ENCODE data around the gene BRICD5. TPM values are rescaled to one million over a fixed set of nuclear protein-coding genes. Genes with fewer than 3 reads are reported as not detected.
"Not testable (repeated sequence)": the region's sequence is repeated elsewhere in the genome, so short reads cannot be mapped to it uniquely, and the experiment has no call there.

The BRICD5 gene
- total RNA-seq, 1 donor from 2014 or later: 7.8 TPM

DNA sequence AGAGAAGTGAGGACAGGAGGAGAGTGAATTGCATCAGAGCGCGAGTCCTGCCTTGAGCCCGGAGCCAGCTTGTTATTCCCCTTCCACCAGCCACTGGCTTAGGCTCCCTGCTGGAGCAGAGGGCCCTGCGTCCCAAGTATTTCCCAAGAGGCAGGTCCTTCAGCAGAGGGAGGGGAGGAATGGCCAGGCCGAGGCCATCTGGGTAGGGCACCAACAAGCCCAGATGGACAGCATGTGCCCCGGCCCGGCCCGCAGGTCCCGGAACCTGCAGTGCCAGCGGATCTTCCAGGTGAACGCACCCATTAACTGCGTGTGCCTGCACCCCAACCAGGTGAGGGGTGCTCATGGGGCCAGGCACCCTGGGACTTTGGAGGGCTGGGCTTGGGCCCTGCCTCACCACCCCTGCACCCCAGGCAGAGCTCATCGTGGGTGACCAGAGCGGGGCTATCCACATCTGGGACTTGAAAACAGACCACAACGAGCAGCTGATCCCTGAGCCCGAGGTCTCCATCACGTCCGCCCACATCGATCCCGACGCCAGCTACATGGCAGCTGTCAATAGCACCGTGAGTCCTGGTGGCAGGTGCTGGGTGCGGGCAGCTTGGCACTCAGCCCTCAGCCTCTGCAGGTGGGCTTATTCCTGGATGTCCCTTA, 3.8 kb downstream of the BRICD5 start:
- no peak for ATAC-seq
- peaks cover 25% of the 10 kb centered on the region for H3K4me1 ChIP-seq
- H3K36me3 ChIP-seq: peaks cover 34% of the 10 kb centered on the region
- no peaks in the 10 kb centered on the region for H3K27me3 ChIP-seq (ENCODE audit: low read depth)
- no peak overlapping the region for H3K4me3 ChIP-seq
- TF ChIP-seq, protein P1, sequence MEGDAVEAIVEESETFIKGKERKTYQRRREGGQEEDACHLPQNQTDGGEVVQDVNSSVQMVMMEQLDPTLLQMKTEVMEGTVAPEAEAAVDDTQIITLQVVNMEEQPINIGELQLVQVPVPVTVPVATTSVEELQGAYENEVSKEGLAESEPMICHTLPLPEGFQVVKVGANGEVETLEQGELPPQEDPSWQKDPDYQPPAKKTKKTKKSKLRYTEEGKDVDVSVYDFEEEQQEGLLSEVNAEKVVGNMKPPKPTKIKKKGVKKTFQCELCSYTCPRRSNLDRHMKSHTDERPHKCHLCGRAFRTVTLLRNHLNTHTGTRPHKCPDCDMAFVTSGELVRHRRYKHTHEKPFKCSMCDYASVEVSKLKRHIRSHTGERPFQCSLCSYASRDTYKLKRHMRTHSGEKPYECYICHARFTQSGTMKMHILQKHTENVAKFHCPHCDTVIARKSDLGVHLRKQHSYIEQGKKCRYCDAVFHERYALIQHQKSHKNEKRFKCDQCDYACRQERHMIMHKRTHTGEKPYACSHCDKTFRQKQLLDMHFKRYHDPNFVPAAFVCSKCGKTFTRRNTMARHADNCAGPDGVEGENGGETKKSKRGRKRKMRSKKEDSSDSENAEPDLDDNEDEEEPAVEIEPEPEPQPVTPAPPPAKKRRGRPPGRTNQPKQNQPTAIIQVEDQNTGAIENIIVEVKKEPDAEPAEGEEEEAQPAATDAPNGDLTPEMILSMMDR (IDR thresholded peaks at IDR 0.05): no peak
- peak; percentile 49 for DNase-seq
- no peaks in the 10 kb centered on the region for H3K9me3 ChIP-seq
- no peak overlapping the region for H3K27ac ChIP-seq
- intact Hi-C loops (cut with DNase I): no loop called here

DNA sequence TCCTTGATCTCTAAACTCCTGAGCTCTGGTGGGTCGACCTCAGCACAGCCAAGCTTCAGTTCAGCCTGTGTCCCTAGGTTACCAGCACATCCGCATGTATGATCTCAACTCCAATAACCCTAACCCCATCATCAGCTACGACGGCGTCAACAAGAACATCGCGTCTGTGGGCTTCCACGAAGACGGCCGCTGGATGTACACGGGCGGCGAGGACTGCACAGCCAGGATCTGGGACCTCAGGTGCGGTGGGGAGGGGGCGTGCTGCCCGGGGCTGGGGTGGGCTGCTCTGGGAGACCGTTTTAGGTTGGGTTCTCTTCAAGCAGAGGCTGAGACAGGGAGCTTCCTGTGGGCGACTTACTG, 4.3 kb downstream of the BRICD5 start:
- peak; percentile 41 for DNase-seq
- no peak for ATAC-seq
- TF ChIP-seq, protein P1 (IDR thresholded peaks at IDR 0.05): no peak
- peaks cover 34% of the 10 kb centered on the region for H3K36me3 ChIP-seq
- peak overlapping the region; percentile 99 for H3K27ac ChIP-seq
- intact Hi-C loops (cut with DNase I): no loop called here
- peaks cover 23% of the 10 kb centered on the region for H3K4me1 ChIP-seq
- peak overlapping the region; percentile 86 for H3K4me3 ChIP-seq
- no peaks in the 10 kb centered on the region for H3K9me3 ChIP-seq
- H3K27me3 ChIP-seq (ENCODE audit: low read depth): no peaks in the 10 kb centered on the region

DNA sequence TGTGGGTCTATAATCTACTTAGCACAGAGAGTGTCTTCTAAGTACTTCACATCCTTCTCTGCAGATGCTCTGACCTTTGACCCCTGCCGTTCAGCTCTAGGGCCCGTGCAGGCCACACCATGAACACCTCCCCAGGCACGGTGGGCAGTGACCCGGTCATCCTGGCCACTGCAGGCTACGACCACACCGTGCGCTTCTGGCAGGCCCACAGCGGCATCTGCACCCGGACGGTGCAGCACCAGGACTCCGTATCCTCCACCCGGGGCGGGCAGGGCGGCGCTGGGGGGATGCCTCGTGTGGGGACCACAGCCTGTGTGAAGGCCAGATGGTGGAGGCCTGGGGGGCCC, 4.7 kb downstream of the BRICD5 start:
- intact Hi-C loops (cut with DNase I): no loop called here
- peak; percentile 8 to 14 for ATAC-seq
- H3K27ac ChIP-seq: peak overlapping the region; percentile 99

DNA sequence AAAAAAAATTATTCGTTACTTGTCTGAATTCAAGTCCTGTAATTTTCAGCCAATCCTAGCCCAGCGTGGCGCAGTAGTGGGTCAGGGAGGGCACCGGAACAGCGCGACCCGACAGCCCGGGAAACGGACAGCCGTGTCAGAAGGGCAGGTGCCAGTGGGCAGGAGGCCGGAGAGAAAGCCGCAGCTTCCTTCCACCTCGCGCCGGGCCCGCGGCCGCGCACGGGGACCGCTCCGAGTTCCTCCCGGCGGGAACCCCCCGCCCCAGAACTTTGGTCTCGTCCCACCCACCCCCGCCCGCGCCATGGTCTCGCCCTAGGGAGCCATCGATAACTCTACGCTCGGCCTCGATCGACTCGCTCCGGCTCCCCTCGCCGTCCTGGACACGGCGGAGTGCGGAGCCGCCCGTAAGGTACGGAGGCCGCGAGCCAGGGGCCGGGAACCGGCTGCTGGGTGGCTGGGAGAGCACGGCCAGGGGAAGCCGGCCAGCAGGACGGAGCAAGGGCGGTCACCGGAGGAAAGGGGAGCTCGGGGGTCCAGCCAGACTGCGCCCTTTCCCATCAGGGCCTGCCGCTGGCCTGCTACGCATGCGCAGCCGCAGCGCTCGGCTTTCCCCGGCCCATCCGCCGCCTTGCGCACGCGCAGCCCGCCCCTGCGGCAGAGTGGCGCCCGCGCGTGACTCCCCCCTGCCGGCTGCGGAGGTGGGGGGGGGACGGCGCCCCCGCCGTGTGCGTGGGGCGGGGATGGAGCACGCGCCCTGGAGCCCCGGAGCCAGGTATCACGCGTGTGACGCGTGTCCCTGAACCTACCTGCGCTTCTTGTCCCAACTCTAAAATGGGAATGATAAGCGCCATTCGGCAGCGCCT, 5.3 kb downstream of the BRICD5 start, which contains the start of gene MLST8:
Gene MLST8 (plus strand): TSS at position 351 of the 863 bp plus-strand sequence. CDS start 632 bp downstream, outside the sequence.
- peak; percentile 92 to 97 for ATAC-seq
- H3K9me3 ChIP-seq: no peaks in the 10 kb centered on the region
- intact Hi-C loops (cut with DNase I): no loop called here
- DNase-seq: peak; percentile 91
- TF ChIP-seq, protein P1 (IDR thresholded peaks at IDR 0.05): peak; percentile 38
- H3K4me1 ChIP-seq: peaks cover 23% of the 10 kb centered on the region
- peak within 1 kb of the TSS; percentile 86 for H3K4me3 ChIP-seq
- no peaks in the 10 kb centered on the region for H3K27me3 ChIP-seq (ENCODE audit: low read depth)
- peaks cover 34% of the 10 kb centered on the region for H3K36me3 ChIP-seq
- H3K27ac ChIP-seq: peak within 1 kb of the TSS; percentile 99

More for the DNA sequence above, 4.7 kb downstream of the BRICD5 start:
- Histone ChIP-seq H3K36me3 (peaks cover 34% of the 10 kb centered on the region), H3K9me3 (no peaks in the 10 kb centered on the region), H3K4me3 (peak overlapping the region; percentile 86), H3K27me3 (ENCODE audit: low read depth) (no peaks in the 10 kb centered on the region), H3K4me1 (peaks cover 23% of the 10 kb centered on the region)
- TF ChIP-seq, protein P1 (IDR thresholded peaks at IDR 0.05): no peak
- peak; percentile 59 for DNase-seq

DNA sequence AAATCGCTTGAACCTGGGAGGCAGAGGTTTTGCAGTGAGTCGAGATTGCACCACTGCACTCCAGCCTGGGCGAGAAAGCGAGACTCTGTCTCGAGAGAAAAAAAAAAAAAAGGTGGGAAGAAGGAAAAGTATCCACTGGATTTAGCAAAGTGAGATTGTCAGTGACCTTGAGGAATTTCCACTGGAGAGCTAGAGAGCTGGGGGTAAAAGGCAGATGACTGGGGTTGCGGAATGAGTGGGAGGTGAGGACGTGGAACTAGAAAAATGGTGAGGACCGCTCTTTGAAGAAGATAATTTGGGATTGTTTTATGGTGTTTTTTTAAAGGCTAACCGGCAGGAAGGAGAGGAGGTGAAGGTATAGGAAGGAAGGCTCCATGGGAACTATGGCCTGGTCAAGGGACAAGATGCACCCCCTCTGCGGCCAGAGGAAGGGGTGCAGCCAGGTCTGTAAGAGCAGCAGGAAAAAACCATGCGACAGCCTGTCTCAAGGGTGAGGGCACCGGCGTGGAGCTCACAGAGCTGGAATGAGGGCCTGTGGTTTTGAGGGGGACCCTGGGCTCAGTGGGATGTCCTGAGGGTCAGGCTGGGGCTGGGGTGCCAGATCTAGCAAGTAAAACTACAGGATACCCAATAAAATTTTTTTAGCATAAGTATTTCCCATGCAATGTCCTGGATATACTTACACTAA, 6.1 kb downstream of the BRICD5 start:
- Histone ChIP-seq H3K4me1 (peaks cover 23% of the 10 kb centered on the region), H3K9me3 (no peaks in the 10 kb centered on the region), H3K4me3 (peak overlapping the region; percentile 86), H3K36me3 (peaks cover 29% of the 10 kb centered on the region), H3K27ac (peak overlapping the region; percentile 99), H3K27me3 (ENCODE audit: low read depth) (no peaks in the 10 kb centered on the region)
- DNase-seq (peak; percentile 53), ATAC-seq (no peak)
- TF ChIP-seq, protein P1 (IDR thresholded peaks at IDR 0.05): no peak
- intact Hi-C loops (cut with DNase I): no loop called here

DNA sequence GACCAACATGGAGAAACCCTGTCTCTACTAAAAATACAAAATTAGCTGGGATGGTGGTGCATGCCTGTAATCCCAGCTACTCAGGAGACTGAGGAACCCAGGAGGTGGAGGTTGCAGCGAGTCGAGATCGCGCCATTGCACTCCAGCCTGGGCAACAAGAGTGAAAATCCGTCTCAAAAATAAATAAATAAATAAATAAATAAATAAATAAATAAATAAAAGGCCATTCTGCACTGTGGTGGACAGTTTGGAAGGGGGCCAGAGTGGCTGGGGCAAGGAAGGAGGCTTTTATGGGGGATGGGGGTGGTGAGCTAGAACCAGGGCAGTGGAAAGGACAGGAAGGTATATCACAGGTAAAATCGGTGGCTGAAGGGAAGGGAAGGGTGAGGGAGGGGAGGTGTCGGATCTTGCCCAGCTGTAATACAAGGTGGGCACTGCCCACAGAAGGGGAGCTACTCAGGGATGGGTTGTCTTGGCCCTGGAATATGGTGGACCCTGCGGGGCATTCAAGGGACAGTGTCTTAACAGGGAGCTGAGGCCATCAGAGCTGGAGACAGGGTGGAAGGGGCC, 7.5 kb downstream of the BRICD5 start:
- H3K27me3 ChIP-seq (ENCODE audit: low read depth); H3K4me3 ChIP-seq; DNase-seq; ATAC-seq; H3K9me3 ChIP-seq; intact Hi-C loops (cut with DNase I); H3K27ac ChIP-seq: not testable (repeated sequence)
- Histone ChIP-seq H3K4me1 (peaks cover 23% of the 10 kb centered on the region), H3K36me3 (peaks cover 15% of the 10 kb centered on the region)
